Gastrocnemius medialis (tissue), 4 donors: Measurements from ENCODE around the gene VPS9D1.

Experiments
- POLR2A ChIP-seq, 2 donors: fragments of 450-650 bp; IDR thresholded peaks; one replicate each; pipeline ENCODE4 v1.6.1; 2017; ENCODE audit warnings: antibody characterized with exemption in 2 of 2, mild to moderate bottlenecking in 2 of 2, moderate library complexity in 2 of 2
- TF ChIP-seq, protein P1 (sequence below), 5 experiments: fragments of 450-650 bp in 3 of 5; fragments of 200-600 bp in 2 of 5; sonication (generic) in 2 of 5; IDR thresholded peaks in 4 of 5; conservative IDR thresholded peaks in 1 of 5; 1 replicate in 4 of 5; 2 replicates in 1 of 5; pipeline ENCODE4 v1.5.1; 2016 to 2019; ENCODE audit warnings: antibody characterized with exemption in 5 of 5, mild to moderate bottlenecking in 3 of 5, moderate library complexity in 3 of 5

- no peak for TF ChIP-seq POLR2A (IDR thresholded peaks at IDR 0.05)
- TF ChIP-seq, protein P1, sequence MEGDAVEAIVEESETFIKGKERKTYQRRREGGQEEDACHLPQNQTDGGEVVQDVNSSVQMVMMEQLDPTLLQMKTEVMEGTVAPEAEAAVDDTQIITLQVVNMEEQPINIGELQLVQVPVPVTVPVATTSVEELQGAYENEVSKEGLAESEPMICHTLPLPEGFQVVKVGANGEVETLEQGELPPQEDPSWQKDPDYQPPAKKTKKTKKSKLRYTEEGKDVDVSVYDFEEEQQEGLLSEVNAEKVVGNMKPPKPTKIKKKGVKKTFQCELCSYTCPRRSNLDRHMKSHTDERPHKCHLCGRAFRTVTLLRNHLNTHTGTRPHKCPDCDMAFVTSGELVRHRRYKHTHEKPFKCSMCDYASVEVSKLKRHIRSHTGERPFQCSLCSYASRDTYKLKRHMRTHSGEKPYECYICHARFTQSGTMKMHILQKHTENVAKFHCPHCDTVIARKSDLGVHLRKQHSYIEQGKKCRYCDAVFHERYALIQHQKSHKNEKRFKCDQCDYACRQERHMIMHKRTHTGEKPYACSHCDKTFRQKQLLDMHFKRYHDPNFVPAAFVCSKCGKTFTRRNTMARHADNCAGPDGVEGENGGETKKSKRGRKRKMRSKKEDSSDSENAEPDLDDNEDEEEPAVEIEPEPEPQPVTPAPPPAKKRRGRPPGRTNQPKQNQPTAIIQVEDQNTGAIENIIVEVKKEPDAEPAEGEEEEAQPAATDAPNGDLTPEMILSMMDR (IDR thresholded peaks at IDR 0.05 in 4 of 5, conservative IDR thresholded peaks at IDR 0.05 in 1 of 5) = no peak
These were observed 59.5 kb downstream of the VPS9D1 start for GRCh38 chr16:89661215-89661614.
